ENCODE results near the gene CDR2. TPM values are rescaled to one million over a fixed set of nuclear protein-coding genes. Genes with fewer than 3 reads are reported as not detected.

The CDR2 gene
- total and polyA plus RNA-seq, 2 of the 13 experiments (the other 11 are each of a cell fraction or from before 2014, with no cell fraction given), result 59.0 to 78.9 TPM

GRCh38 chr16:22372882-22373661 is 1.3 kb downstream of the CDR2 start (continued):
- TF ChIP-seq, protein P1, sequence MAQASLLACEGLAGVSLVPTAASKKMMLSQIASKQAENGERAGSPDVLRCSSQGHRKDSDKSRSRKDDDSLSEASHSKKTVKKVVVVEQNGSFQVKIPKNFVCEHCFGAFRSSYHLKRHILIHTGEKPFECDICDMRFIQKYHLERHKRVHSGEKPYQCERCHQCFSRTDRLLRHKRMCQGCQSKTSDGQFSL (CRISPR knock-in tag; IDR thresholded peaks at IDR 0.05), result no peak
- TF ChIP-seq, protein P2, sequence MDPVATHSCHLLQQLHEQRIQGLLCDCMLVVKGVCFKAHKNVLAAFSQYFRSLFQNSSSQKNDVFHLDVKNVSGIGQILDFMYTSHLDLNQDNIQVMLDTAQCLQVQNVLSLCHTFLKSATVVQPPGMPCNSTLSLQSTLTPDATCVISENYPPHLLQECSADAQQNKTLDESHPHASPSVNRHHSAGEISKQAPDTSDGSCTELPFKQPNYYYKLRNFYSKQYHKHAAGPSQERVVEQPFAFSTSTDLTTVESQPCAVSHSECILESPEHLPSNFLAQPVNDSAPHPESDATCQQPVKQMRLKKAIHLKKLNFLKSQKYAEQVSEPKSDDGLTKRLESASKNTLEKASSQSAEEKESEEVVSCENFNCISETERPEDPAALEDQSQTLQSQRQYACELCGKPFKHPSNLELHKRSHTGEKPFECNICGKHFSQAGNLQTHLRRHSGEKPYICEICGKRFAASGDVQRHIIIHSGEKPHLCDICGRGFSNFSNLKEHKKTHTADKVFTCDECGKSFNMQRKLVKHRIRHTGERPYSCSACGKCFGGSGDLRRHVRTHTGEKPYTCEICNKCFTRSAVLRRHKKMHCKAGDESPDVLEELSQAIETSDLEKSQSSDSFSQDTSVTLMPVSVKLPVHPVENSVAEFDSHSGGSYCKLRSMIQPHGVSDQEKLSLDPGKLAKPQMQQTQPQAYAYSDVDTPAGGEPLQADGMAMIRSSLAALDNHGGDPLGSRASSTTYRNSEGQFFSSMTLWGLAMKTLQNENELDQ (CRISPR knock-in tag; IDR thresholded peaks at IDR 0.05; ENCODE audit: borderline replicate concordance), result no peak
- TF ChIP-seq NFYC (CRISPR knock-in tag; IDR thresholded peaks at IDR 0.05) (no peak), KAT8 (CRISPR knock-in tag; IDR thresholded peaks at IDR 0.05) (0 out of 2 replicates have a peak, but pooled peaks have one; percentile 12), ZMYM4 (CRISPR knock-in tag; IDR thresholded peaks at IDR 0.05) (no peak), IKZF5 (CRISPR knock-in tag; IDR thresholded peaks at IDR 0.05) (no peak), ZSCAN25 (CRISPR knock-in tag; IDR thresholded peaks at IDR 0.05) (peak; percentile 14; the same call in 1 of the 2 replicates), PCBP2 (optimal IDR thresholded peaks at IDR 0.05; ENCODE audit: low read depth, low read length, poor library complexity, severe bottlenecking) (no peak), HOXA5 (CRISPR knock-in tag; IDR thresholded peaks at IDR 0.05) (no peak), MED1 (CRISPR knock-in tag; IDR thresholded peaks at IDR 0.05) (no peak), ZNF24 (IDR thresholded peaks at IDR 0.05) (no peak), ZNF720 (CRISPR knock-in tag; IDR thresholded peaks at IDR 0.05) (no peak), POLR2A (IDR thresholded peaks at IDR 0.05; ENCODE audit: insufficient read depth in 1 of 2, low read depth in 2 of 2, low read length in 2 of 2) (no peak; a peak in 1 of 4 replicates), ZNF589 (CRISPR knock-in tag; conservative IDR thresholded peaks at IDR 0.05) (no peak)
- TF ChIP-seq, protein P3, sequence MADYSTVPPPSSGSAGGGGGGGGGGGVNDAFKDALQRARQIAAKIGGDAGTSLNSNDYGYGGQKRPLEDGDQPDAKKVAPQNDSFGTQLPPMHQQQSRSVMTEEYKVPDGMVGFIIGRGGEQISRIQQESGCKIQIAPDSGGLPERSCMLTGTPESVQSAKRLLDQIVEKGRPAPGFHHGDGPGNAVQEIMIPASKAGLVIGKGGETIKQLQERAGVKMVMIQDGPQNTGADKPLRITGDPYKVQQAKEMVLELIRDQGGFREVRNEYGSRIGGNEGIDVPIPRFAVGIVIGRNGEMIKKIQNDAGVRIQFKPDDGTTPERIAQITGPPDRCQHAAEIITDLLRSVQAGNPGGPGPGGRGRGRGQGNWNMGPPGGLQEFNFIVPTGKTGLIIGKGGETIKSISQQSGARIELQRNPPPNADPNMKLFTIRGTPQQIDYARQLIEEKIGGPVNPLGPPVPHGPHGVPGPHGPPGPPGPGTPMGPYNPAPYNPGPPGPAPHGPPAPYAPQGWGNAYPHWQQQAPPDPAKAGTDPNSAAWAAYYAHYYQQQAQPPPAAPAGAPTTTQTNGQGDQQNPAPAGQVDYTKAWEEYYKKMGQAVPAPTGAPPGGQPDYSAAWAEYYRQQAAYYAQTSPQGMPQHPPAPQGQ (CRISPR knock-in tag; IDR thresholded peaks at IDR 0.05; ENCODE audit: borderline replicate concordance), result 0 out of 2 replicates have a peak, but pooled peaks have one; percentile 46
- TF ChIP-seq, protein P4, sequence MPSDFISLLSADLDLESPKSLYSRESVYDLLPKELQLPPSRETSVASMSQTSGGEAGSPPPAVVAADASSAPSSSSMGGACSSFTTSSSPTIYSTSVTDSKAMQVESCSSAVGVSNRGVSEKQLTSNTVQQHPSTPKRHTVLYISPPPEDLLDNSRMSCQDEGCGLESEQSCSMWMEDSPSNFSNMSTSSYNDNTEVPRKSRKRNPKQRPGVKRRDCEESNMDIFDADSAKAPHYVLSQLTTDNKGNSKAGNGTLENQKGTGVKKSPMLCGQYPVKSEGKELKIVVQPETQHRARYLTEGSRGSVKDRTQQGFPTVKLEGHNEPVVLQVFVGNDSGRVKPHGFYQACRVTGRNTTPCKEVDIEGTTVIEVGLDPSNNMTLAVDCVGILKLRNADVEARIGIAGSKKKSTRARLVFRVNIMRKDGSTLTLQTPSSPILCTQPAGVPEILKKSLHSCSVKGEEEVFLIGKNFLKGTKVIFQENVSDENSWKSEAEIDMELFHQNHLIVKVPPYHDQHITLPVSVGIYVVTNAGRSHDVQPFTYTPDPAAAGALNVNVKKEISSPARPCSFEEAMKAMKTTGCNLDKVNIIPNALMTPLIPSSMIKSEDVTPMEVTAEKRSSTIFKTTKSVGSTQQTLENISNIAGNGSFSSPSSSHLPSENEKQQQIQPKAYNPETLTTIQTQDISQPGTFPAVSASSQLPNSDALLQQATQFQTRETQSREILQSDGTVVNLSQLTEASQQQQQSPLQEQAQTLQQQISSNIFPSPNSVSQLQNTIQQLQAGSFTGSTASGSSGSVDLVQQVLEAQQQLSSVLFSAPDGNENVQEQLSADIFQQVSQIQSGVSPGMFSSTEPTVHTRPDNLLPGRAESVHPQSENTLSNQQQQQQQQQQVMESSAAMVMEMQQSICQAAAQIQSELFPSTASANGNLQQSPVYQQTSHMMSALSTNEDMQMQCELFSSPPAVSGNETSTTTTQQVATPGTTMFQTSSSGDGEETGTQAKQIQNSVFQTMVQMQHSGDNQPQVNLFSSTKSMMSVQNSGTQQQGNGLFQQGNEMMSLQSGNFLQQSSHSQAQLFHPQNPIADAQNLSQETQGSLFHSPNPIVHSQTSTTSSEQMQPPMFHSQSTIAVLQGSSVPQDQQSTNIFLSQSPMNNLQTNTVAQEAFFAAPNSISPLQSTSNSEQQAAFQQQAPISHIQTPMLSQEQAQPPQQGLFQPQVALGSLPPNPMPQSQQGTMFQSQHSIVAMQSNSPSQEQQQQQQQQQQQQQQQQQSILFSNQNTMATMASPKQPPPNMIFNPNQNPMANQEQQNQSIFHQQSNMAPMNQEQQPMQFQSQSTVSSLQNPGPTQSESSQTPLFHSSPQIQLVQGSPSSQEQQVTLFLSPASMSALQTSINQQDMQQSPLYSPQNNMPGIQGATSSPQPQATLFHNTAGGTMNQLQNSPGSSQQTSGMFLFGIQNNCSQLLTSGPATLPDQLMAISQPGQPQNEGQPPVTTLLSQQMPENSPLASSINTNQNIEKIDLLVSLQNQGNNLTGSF (CRISPR knock-in tag; IDR thresholded peaks at IDR 0.05), result no peak
- TF ChIP-seq, protein P5, sequence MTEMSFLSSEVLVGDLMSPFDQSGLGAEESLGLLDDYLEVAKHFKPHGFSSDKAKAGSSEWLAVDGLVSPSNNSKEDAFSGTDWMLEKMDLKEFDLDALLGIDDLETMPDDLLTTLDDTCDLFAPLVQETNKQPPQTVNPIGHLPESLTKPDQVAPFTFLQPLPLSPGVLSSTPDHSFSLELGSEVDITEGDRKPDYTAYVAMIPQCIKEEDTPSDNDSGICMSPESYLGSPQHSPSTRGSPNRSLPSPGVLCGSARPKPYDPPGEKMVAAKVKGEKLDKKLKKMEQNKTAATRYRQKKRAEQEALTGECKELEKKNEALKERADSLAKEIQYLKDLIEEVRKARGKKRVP (CRISPR knock-in tag; IDR thresholded peaks at IDR 0.05), result no peak

All from HepG2 (cell line).